ENCODE results near the gene SAMD13.
A peak's percentile ranks its signal among the peaks of the same experiment; 100 is the strongest.

- TF ChIP-seq CTCF (IDR thresholded peaks at IDR 0.05; ENCODE audit: low read depth, low read length, poor library complexity, severe bottlenecking) (peak; percentile 24), EZH2phosphoT487 (IDR thresholded peaks at IDR 0.05; ENCODE audit: borderline replicate concordance, low read length) (no peak)
Measured at GRCh38 chr1:84387480-84388163, 86.1 kb downstream of the SAMD13 start.
